Inflammatory macrophage treated with lipopolysaccharide for 1 hour (primary cell): ENCODE measurements around the gene LIPG.

Experiments used
- DNase-seq, 2 donors: peaks; one replicate each; pipeline ENCODE4 v3.0.0-alpha.2; 2020 to 2022

Gene LIPG

DNA sequence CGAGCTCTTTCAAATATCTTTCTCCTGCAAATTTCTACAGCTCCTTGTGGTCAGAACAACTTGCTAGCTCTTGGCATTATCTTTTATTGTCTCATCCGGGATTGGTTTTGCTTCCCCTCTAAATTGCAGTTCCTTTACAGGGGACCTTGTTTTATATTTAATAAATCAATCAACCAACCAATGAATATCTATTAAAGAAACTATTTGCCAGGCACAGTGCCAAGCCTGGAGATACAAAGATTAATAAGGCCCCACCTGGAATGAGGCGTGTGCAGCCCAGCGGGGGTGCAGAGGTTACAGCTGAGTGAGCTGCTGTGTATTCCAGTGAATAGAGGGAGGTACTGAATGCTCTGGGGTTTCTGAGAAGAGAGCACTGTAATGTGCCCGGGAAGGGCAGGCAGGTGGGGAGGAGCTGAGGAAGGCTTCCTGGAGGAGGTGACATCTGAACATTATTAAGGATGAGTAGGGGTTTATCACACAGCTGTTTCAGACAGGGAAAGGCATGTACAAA is 51.8 kb downstream of the LIPG start:
- DNase-seq = no peak

DNA sequence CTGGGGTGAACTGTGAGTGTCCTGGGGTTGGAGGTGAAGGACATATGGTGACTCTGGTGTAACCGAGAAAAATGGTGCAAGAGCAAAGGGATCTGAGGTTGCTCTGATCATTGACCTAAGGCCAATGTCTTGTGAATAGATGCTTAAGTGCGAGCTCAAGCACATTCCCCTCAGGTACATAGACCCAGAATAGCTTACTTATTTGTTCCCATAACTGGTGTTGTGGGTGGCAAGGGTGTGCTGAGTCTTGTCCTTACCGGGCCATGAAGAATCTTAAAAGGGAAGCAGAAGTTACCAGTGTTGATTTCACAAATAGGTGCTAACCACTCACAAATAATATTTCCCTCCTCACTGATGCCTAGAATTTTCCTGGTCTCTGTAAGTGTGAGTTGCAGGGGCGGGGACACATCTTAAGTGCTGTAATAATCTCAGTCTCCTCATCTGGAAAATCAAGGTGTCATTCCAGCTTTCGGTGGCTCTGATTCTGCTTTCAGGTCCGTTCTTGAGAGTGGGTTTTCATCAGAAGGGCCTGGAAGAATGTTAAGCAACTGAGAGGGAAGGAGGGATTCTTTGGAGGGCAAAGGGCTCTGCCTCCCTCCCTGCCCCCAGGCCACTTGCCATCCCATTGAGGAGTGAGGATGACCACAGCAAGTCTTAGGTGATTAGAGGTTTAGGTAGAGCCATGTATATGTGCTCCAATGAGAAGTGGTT is 54.9 kb downstream of the LIPG start:
- no peak for DNase-seq

DNA sequence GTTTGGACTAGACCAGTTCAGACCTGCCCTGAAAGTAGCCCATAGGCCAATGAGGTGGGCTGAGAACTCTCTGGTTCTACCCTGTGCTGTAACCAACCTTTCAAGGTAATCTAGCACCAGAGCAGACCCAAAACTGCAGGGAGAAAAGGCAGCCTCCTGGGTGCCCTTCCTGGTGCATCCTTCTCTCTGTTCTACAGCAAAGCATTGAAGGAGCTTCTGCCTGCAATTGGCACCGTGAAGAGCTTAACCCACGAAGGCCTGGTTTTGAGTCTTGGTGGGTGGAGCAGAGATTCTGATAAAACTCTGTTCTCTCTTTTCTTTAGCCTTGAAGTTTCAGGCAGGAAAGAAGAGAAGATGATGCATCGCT is 55.5 kb downstream of the LIPG start:
- no peak for DNase-seq

DNA sequence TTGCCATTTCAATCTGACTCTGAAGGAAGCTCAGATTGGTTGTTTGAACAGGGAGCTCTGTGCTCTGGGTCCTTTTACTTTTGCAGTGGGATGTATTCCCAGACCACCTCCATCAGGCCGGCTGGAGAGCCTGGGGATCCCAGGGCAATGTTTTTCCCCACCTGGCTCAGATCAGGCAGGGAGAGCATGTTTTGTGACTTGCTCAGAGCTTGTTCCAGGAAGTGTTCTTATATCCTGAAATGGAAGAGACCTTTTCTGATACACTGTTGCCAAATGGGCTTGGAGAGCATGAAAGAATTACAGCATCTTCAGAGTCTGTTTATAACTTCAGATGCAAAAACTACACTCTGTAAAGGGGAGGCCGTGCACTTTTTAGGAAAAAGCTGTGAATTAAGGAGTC is 56.0 kb downstream of the LIPG start:
- no peak for DNase-seq

DNA sequence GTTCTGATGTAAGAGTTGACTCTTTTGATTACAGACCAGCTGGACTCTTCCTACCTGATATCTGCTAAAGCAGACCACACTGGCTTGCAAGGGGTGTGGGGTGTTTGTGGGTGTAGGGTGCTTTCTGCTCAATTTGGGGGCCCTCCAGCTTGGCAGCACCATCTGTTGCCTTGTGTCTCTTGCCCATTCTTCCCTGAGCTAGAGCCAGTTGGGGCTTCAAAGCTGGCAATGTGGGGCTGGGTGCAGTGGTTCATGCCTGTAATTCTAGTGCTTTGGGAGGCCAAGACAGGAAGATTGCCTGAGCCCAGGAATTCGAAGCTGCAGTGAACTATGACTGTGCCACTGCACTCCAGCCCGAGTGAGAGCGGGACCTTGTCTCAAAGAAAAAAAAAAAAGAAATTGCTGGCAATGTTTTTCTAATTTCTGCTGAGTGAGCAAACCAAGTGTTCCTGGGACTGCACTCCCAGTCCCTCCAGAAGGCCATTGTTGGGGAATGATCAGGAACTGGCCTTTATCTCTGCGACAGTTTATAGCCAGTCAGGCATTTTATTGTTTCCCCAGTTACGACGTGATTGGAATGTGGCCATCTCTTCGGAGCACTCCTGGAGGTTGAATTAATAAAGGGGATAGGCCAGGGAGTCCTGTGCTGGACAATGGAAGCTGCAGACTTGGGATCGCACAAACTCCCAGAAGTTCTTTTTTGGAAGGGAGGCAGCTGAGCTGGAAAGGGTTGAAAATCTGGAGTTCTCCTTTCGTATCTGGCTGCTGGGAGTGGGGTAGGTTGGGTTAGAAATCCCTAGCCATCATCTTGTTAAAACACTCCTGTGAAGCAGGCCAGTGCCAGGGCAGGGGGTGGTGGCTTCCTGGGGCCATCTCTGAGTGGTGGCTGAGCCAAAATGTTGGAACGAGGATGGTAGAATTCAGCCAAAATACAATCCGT is 57.2 kb downstream of the LIPG start:
- no peak for DNase-seq

DNA sequence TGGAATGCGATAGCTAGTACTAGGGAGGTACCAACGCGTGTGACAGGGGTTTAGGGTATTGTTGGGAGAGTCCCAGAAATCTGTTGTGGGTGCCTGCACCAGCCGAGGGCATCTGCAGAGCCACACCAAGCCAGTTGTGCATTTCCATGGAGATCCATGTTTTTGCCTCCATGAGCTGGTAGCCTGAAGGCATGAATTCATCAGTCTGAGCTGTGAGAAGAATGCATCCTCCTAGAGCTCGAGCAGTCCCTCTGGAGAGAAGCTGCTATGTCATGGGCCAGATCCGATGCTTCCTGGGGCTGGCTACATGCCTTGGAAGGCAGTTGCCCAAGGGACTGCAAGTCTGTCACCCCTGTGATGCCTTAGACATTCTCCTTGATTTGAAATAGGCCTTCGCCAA is 57.9 kb downstream of the LIPG start:
- DNase-seq = no peak

DNA sequence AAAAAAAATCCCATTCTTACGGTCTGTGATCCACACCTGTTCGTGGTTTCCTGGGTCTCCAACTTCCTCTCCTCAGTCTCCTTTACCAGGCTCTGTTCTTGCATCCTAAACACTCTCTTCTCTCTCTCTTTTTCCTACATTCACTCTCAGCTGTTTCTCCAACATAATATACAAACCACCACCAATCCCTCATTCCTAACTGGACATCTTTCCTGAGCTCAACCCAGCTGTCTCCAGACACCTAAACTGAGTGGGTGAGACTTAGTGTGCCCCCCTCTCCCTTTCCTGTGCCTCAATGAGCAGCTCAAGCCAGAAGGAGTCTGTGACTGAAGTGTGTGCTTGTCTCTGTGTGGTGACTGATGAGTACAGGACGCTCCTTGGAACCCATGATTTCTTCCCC is 59.4 kb downstream of the LIPG start:
- no peak for DNase-seq

DNA sequence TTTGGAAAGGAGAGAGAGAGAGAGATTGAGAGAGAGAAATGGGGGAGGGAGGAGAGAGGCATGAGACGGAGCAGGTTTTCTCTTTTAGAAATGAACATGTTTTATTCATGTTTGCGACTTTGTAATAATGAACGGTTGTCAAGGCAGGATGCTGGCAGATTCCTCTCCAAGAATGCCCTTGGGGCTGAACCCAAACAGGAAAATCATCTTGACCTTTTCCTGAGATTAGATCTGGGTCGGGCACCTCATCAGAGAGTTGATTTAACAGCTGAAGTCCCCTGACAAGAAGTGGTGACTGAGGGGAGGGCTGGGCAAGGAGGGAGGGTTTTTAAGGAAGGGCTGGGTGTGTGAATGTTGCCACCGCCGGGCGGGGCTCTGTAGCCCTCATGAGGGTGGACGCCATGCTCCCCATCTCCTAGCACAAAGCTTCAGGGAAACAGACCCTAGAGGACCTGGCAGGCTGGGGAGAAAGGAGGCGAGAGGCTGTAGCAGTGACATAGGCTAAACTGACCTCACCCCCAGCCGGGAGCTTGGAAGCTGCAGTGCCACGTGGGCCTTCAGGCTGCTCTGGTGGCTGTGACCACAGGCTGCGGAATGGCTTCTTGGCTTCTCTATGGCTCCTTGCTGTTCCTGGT is 60.0 kb downstream of the LIPG start:
- no peak for DNase-seq

DNA sequence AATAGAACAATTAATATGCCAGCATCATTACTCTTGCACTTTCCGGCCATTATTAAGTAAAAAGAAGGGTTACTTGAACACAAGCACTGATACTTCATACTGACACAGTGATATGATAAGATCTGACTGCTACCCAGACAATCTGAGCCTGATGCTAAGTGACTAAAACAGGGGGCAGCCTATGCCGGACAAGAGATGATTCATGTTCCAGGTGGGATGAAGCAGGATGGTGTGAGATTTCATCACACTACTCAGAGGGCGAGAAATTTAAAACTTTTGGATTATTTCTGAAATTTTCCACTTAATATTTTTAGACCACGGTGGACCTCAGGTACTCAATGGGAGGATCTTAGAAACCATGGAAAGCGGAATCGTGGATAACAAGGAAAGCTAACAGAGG is 61.7 kb downstream of the LIPG start:
- DNase-seq = no peak

DNA sequence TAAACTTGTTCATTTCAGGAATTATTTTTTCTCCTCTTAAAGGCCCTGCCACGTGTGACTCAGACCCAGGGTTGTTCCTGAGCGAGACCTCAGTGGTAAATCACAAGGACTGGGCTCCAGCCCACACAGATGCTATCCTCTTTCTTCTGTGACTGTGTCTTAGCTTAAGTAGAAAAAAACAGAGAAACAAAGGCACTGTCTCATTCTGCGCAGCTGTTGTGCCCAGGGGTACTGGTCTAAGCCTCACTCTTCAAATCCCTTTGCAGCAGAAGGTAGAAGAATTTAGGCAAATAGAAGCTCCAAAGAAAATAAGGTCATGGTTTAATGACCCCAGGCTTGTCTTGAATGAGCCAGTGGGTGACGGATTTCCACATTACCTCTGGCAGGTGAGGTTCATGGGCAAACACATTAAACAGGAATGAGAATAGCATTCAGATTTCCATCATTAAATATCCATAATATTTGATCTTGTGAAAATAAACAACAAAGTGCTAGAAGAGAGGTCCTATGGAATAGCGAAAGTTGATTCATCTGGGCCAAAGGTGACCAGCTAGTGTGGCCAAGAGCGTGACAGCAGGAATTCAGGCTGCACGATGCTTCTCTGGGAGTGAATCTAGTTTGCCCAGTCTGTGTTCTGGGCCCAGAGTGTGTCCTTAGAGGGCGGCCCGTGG is 63.3 kb downstream of the LIPG start:
- DNase-seq = no peak

DNA sequence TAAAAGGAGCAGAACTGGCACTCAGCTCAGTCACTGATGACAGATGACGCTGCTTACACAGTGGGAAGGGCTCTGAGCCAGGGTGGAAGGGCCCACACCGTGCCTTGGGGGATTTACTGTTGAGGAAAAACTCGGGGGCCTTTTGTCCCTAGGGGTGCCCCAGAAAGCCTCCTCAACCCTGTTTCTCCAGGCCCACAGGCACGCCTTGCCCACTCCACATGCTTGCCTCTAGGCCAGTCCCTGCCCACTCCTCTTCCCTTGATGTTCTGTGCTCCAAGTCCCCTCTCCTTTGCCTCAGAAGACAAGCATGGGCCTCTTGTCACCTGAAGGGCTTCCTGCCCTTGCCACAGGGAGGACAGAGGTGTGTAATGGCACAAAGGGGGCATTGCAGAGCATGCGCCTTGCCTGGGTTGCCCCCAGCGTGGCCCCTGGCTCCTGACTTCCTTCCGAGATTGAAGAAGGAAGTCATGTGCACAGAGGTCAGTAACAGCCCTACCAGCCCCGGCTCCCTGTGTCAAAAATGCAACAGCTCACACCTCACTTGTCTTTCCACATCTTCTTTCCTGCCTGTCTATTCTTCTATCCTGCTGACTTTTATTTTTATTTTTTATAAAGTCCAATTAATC is 65.1 kb downstream of the LIPG start:
- no peak for DNase-seq

DNA sequence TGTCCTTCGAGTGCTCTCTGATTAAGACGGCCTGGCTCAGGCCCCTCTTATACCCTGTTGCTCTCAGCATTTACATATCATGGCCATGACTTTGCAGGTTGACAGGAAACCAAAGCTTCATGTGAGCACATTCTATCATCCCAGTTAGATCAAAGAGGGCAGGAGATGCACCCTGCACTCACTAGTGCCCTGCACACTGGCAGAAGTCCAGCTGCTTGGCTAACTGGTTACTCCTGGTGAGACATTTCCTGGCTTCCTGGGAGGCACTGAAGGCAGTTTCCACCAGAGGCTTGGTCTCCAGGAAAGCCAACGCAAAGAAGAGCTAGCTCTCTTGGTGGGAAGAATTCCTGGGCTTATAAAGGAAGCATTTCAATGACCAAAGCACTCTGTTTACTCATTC is 66.3 kb downstream of the LIPG start:
- no peak for DNase-seq

DNA sequence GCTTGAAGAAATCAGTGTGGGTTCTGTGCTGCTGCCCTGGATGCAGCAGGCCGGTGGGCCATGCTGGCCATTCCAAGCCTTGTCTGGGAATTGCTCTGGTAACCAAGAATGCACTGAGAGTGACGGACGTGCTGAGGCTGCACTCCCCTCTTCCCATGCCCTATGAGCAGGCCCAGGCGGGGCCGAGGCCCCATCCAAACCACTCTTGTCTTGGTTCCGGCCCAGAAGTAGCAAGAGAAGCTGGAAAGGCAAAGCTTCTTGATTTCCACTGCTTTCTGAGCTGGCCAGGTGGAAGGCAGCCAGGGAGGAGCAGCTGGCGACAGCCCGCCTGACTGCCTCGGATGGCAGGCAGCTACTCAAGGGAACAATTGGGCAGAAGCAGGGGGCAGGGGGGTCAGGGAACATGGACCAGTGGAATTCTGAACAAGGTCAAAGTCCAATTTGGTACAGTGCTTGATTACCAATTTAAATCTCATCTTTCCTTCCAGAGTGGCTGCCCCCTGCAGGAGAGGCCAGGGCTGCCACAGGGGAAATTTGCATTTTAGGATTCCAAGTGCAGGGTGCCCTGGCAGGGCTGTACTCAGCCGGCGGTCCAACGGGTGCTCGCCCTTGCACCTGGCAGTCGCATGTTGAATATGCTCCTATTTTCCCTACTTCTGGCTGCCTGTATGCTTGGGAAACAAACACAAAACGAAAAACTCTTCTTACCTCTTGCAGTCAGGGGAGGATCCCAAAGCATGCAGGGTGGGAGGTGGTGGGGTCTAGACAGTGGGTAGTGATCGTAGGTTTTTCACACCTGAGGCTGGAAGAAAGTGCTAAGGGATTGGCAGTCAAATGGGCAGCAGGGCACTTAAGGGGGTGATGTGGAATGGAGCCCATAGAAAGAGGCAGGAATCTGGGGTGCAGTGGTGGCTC is 67.3 kb downstream of the LIPG start:
- DNase-seq = no peak

DNA sequence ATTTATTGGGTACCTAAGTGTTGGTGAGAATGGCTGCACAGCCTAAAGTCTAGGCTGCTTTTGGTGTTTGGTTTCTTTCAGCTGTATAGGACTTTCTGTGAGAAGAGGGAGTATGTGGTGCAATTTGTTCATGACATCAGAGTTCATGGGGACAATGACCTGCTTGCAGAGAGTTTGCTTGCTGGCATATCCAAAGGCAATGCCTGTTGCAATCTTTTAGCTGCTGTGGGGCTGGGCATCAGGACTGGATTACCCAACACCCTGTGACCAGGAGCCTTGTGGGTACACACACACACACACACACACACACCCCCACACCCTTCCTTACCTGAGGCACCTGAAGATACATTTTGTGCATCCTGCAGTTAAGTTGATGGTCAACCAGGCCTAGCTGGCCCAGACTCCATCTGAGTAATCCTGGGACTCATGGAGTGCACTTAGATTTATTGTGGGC is 68.4 kb downstream of the LIPG start:
- peak in 1 of 2 donors; percentile 13 for DNase-seq

DNA sequence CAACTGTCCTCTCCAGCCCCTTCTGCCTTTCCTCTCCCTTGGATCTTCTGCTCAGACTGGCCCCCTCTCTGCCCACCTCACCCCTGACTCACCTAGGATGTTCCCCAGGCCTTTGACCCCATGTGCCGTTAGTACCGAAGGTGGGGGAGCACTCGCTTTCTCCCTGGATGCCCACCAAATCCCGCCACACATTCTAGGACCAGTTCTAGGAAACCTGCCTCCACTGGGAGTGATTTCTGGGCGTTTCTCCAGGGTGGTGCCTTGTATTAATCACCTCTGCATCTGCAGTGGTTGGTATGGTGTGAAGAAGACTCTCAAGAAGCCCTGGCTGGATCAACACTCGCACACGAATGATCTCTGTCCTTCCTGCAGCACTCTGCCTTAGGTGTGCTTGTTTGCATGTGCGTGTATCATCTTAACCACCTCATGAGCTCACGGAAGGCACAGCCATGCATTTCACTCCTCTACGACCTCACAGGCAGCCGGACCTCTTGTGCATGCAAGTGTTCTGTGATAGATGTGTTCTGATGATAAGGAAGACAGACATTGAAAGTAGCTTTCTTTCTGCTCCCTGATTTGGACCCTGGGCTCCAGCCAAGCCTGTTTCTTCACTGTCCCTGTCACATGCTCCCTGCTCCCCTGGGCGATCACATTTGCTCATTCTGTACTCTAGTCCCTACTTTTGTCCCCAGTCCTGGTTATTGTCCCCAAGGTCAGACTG is 69.4 kb downstream of the LIPG start:
- DNase-seq = no peak

DNA sequence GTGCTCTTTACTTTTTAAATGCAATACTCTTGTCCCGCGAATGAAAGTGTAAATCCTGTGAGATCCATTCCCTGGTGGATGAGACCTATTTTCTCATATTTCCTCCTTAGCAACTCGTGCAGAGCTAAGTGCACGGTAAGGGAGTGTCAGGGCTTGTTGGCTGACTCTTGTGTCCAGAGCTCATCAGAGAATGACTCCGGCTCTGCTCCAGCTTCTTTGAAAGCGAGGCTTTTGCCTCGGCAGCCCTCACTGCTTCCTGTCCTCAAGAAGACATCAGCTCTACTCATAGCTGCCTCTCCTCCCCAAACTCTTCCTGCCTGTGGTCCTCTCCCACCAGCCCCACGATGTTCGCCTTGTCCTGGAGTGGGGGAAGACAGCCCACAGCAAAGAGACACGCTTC is 70.7 kb downstream of the LIPG start:
- DNase-seq = no peak

DNA sequence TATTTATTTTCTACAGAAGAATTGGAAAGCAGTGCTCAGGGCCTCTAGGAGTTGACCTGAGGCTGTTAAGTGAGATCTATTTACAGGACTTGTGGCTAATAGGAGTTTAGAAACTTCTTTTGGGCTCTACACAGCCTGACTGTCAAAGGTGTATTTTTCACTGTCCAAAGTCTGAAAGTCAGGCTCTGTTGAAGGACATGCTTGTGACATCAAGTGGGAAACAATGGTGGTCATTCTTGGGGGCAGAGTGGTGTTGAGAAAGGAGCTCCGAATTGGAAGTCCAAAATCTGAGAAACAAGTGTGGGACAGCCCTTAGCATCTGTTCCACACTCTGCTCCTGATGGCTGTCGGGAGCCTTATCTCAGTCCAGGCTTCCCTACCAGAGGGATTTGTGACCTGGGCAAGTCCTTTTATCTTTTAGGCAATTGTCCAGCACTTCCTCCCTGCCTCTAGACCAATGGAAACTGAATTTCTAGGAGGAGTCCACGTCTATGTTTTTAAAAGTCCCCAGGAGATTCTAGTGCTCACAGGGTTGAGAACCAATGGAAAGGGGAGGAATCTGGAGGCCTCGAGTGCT is 76.4 kb downstream of the LIPG start:
- no peak for DNase-seq

DNA sequence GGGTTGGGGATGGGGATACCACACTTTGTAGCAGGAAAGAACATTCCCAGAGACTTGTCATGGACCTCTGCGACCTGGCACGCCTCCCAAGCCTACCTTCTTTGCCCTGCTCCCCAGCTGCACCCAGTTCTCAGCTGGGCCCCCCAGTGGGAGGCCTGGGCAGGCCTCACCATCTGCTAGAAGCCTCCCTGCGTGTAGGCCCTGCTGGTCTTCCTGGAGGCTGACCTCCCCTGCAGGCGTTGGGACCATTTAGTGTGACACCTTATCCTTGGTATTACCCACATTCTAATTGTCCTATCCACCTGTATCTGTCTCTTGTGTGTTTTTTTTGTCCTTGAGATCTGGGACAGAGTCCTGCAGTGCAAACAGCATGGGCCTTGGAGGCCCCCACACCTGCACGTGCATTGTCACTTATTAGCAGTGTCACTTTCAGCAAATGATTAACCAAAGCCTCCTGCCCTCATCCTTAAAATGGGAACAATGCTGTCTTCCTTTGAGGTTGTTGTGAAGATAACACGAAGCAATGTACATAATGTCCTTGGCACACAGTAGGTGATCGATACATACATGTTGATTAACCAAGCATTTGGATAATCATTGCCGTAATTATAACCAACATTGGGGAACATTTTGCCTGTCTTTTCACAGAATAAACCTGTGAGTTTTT is 77.2 kb downstream of the LIPG start:
- no peak for DNase-seq

DNA sequence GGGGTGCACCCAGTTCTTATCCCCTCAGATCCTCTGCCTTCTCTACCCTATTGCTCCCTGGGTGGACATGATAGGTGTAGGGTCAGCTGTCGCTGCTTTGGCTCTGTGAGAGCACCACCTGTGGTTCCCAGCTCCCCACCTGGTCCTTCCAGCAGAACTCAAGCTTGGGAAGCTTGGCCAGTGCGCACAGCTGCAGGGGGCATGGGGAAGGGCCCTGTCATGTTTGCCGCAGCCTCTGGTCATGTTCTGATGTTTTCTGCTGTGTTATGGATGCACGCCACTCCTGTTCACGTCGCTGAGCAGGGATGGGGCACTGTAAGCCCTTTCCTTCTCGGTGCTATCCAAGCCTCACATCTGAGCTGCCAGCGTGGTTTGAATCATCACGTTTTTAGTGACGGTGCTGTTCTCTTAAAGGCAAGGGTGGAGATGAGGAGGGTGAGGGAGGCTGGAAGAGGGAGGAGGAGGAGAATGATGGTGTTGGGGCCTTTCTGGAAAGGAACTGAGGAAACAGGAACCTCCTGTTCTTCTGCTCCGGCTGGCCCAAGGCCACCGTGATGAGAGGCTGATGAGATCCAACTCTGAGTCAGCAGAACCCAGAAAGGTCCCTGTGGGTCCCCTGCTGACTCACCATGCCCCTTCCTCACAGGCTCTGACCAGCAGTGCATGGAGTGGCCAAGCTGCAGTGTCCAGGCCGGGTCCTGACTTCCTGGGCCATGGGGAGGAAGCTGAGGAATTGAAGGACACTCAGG is 78.0 kb downstream of the LIPG start:
- no peak for DNase-seq
